Trophoblast cell (in vitro differentiated cells and primary cell): ENCODE data around the gene TMSB4X.
"Not testable (repeated sequence)": the region's sequence is repeated elsewhere in the genome, so short reads cannot be mapped to it uniquely, and the experiment has no call there.

Source experiments
- DNase-seq, 2 donors: peaks; one replicate each; pipeline ENCODE4 v3.0.0-alpha.2; 2016
- H2AFZ ChIP-seq: 2 replicates; pipeline ENCODE4 v1.6.1; 2013; ENCODE audit warnings: low read length, moderate library complexity, mild to moderate bottlenecking; ENCODE audit not compliant: insufficient read depth, poor library complexity
- H2AK5ac ChIP-seq: 2 replicates; pipeline ENCODE4 v1.6.1; 2013; ENCODE audit warnings: mild to moderate bottlenecking, low read length
- H2BK120ac ChIP-seq: 2 replicates; pipeline ENCODE4 v1.6.1; 2013; ENCODE audit warnings: low read length, mild to moderate bottlenecking, moderate library complexity; ENCODE audit not compliant: insufficient read depth, poor library complexity
- H2BK12ac ChIP-seq: 2 replicates; pipeline ENCODE4 v1.6.1; 2013; ENCODE audit warnings: mild to moderate bottlenecking, low read length, moderate library complexity
- H2BK5ac ChIP-seq: 2 replicates; pipeline ENCODE4 v1.6.1; 2013; ENCODE audit warnings: low read length, low read depth, moderate library complexity, mild to moderate bottlenecking; ENCODE audit not compliant: poor library complexity
- H3K14ac ChIP-seq: 2 replicates; pipeline ENCODE4 v1.6.1; 2013; ENCODE audit warnings: mild to moderate bottlenecking, low read length
- H3K18ac ChIP-seq: 2 replicates; pipeline ENCODE4 v1.6.1; 2013; ENCODE audit warnings: mild to moderate bottlenecking, low read length
- H3K23ac ChIP-seq: 2 replicates; pipeline ENCODE4 v1.6.1; 2013; ENCODE audit warnings: low read length
- H3K27ac ChIP-seq: 2 replicates; pipeline ENCODE4 v1.5.1; 2013; ENCODE audit warnings: low read depth, mild to moderate bottlenecking, inconsistent platforms, low read length, moderate library complexity
- H3K27me3 ChIP-seq: 2 replicates; pipeline ENCODE4 v1.6.1; 2013; ENCODE audit warnings: inconsistent platforms, mild to moderate bottlenecking, low read length, moderate library complexity; ENCODE audit not compliant: insufficient read depth
- H3K36me3 ChIP-seq, 2 experiments: 1 replicate in 1 of 2; 2 replicates in 1 of 2; pipeline ENCODE4 v1.6.1; 2013; ENCODE audit warnings: low read length in 2 of 2, mild to moderate bottlenecking in 2 of 2, moderate library complexity in 1 of 2; ENCODE audit not compliant: insufficient read depth in 2 of 2, control insufficient read depth in 1 of 2
- H3K4ac ChIP-seq: 2 replicates; pipeline ENCODE4 v1.6.1; 2013; ENCODE audit warnings: low read depth, mild to moderate bottlenecking, low read length, moderate library complexity
- H3K4me1 ChIP-seq, 2 experiments: 1 replicate in 1 of 2; 2 replicates in 1 of 2; pipeline ENCODE4 v1.6.1; 2013; ENCODE audit warnings: low read length in 2 of 2, mild to moderate bottlenecking in 2 of 2, moderate library complexity in 1 of 2; ENCODE audit not compliant: insufficient read depth in 2 of 2, control insufficient read depth in 1 of 2
- H3K4me2 ChIP-seq: 2 replicates; pipeline ENCODE4 v1.6.1; 2013; ENCODE audit warnings: inconsistent platforms, mild to moderate bottlenecking, low read length, moderate library complexity
- H3K4me3 ChIP-seq: 2 replicates; pipeline ENCODE4 v1.5.1; 2013; ENCODE audit warnings: mild to moderate bottlenecking, low read depth, low read length, inconsistent platforms
- H3K79me1 ChIP-seq: one replicate; pipeline ENCODE4 v1.6.1; 2013; ENCODE audit warnings: low read length
- H3K79me2 ChIP-seq: 2 replicates; pipeline ENCODE4 v1.6.1; 2013; ENCODE audit warnings: low read length, mild to moderate bottlenecking; ENCODE audit not compliant: control insufficient read depth, insufficient read depth, poor library complexity
- H3K9ac ChIP-seq: 2 replicates; pipeline ENCODE4 v1.6.1; 2013; ENCODE audit warnings: mild to moderate bottlenecking, low read length
- H3K9me3 ChIP-seq: 2 replicates; pipeline ENCODE4 v1.6.1; 2013; ENCODE audit warnings: low read depth, mild to moderate bottlenecking, control low read depth, inconsistent platforms, low read length; ENCODE audit not compliant: insufficient read depth
- H4K12ac ChIP-seq: 2 replicates; pipeline ENCODE4 v1.6.1; 2013; ENCODE audit warnings: low read depth, mild to moderate bottlenecking, low read length, moderate library complexity
- H4K8ac ChIP-seq: 2 replicates; pipeline ENCODE4 v1.6.1; 2013; ENCODE audit warnings: low read depth, mild to moderate bottlenecking, low read length, moderate library complexity
- H4K91ac ChIP-seq: one replicate; pipeline ENCODE4 v1.6.1; 2013; ENCODE audit warnings: low read depth, mild to moderate bottlenecking, low read length, moderate library complexity
- WGBS: extraction: QIAGEN DNeasy Blood & Tissue Kit; methylation state at CpG from one replicate; pipeline ENCODE4 v1.1.7; 2013; ENCODE audit warnings: missing lambda C conversion rate; ENCODE audit not compliant: insufficient read length, insufficient coverage; ENCODE audit errors: extremely low coverage; 5-methylcytosine and 5-hydroxymethylcytosine counted together

The TMSB4X gene

GRCh38 chrX:12974305-12974795 lies 560 bp upstream of the TMSB4X start:
- Histone ChIP-seq H3K27ac (peak overlapping the region; percentile 44), H4K12ac (peak overlapping the region; percentile 72), H3K79me1 (peaks cover 16% of the 10 kb centered on the region), H3K4me1 (no peaks in the 10 kb centered on the region), H3K14ac (peak overlapping the region; percentile 44), H3K27me3 (no peaks in the 10 kb centered on the region), H4K91ac (peak overlapping the region; percentile 80), H2BK5ac (peak overlapping the region; percentile 68), H3K79me2 (peaks cover 14% of the 10 kb centered on the region), H3K4ac (no peak overlapping the region), H3K18ac (no peak overlapping the region), H4K8ac (peak overlapping the region; percentile 67), H2AK5ac (no peak overlapping the region), H2BK120ac (peak overlapping the region; percentile 73), H2AFZ (peak overlapping the region; percentile 54), H3K4me2 (peak overlapping the region; percentile 58), H3K9me3 (no peaks in the 10 kb centered on the region), H3K9ac (no peak overlapping the region), H3K4me3 (no peak overlapping the region), H3K23ac (no peak overlapping the region), H2BK12ac (peak overlapping the region; percentile 44), H3K36me3 (no peaks in the 10 kb centered on the region)
- WGBS = no CpG with 5 or more reads among the region's 13 CpGs
- DNase-seq = no peak

- Histone ChIP-seq H3K4me2 (peak overlapping the region; percentile 26), H3K27me3 (no peaks in the 10 kb centered on the region), H3K79me2 (peaks cover 14% of the 10 kb centered on the region), H4K8ac (peak overlapping the region; percentile 90), H4K91ac (peak overlapping the region; percentile 55), H3K23ac (no peak overlapping the region), H2BK5ac (peak overlapping the region; percentile 84), H3K9ac (peak overlapping the region; percentile 97), H3K36me3 (no peaks in the 10 kb centered on the region), H3K79me1 (peaks cover 16% of the 10 kb centered on the region), H3K4me3 (peak overlapping the region; percentile 94), H2BK12ac (peak overlapping the region; percentile 58), H3K14ac (peak overlapping the region; percentile 98), H2AFZ (no peak overlapping the region), H4K12ac (peak overlapping the region; percentile 93), H3K27ac (peak overlapping the region; percentile 94), H3K18ac (peak overlapping the region; percentile 63), H3K4me1 (no peaks in the 10 kb centered on the region), H2AK5ac (peak overlapping the region; percentile 94), H3K9me3 (no peaks in the 10 kb centered on the region), H3K4ac (peak overlapping the region; percentile 100), H2BK120ac (peak overlapping the region; percentile 80)
- DNase-seq = peak in 1 of 2 donors; percentile 54
- no CpG with 5 or more reads among the region's 26 CpGs for WGBS
These were observed 708 bp downstream of the TMSB4X start for GRCh38 chrX:12975670-12975965.

- H2BK12ac ChIP-seq = peak overlapping the region; percentile 14
- no peaks in the 10 kb centered on the region for H3K4me1 ChIP-seq
- no peak overlapping the region for H2AFZ ChIP-seq
- no peak overlapping the region for H4K8ac ChIP-seq
- peak overlapping the region; percentile 90 for H3K18ac ChIP-seq
- H2BK5ac ChIP-seq = peak overlapping the region; percentile 57
- no peaks in the 10 kb centered on the region for H3K27me3 ChIP-seq
- H2AK5ac ChIP-seq = no peak overlapping the region
- no peaks in the 10 kb centered on the region for H3K9me3 ChIP-seq
- peaks cover 14% of the 10 kb centered on the region for H3K79me2 ChIP-seq
- peak in 1 of 2 donors; percentile 54 for DNase-seq
- peak overlapping the region; percentile 100 for H3K4ac ChIP-seq
- peak overlapping the region; percentile 26 for H3K4me2 ChIP-seq
- peak overlapping the region; percentile 72 for H2BK120ac ChIP-seq
- no peak overlapping the region for H3K23ac ChIP-seq
- whole genome bisulfite sequencing = no CpG with 5 or more reads among the region's 34 CpGs
- peak overlapping the region; percentile 97 for H3K9ac ChIP-seq
- peak overlapping the region; percentile 70 for H3K14ac ChIP-seq
- H3K27ac ChIP-seq = peak overlapping the region; percentile 94
- H3K36me3 ChIP-seq = no peaks in the 10 kb centered on the region
- H3K79me1 ChIP-seq = peaks cover 16% of the 10 kb centered on the region
- peak overlapping the region; percentile 94 for H3K4me3 ChIP-seq
- H4K12ac ChIP-seq = no peak overlapping the region
- H4K91ac ChIP-seq = peak overlapping the region; percentile 55
These were observed 1.2 kb downstream of the TMSB4X start for GRCh38 chrX:12975991-12976558.

- H2AK5ac ChIP-seq, H3K4me1 ChIP-seq, H2BK12ac ChIP-seq, H2BK5ac ChIP-seq, H3K9me3 ChIP-seq, H4K12ac ChIP-seq, H4K91ac ChIP-seq, H3K14ac ChIP-seq, H3K36me3 ChIP-seq, H4K8ac ChIP-seq, H3K23ac ChIP-seq, H2AFZ ChIP-seq, H3K27ac ChIP-seq, DNase-seq, H2BK120ac ChIP-seq, H3K9ac ChIP-seq, H3K4me3 ChIP-seq, H3K27me3 ChIP-seq, H3K18ac ChIP-seq, H3K4ac ChIP-seq: not testable (repeated sequence)
- Histone ChIP-seq H3K4me2 (peak overlapping the region; percentile 44), H3K79me2 (peaks cover 14% of the 10 kb centered on the region), H3K79me1 (peaks cover 16% of the 10 kb centered on the region)
- WGBS = no CpG with 5 or more reads among the region's 12 CpGs
These were observed 2.2 kb downstream of the TMSB4X start for GRCh38 chrX:12976819-12977732.
